LoVo (cell line): ENCODE results near the gene PRPF6.
"Not testable (repeated sequence)": the region's sequence is repeated elsewhere in the genome, so short reads cannot be mapped to it uniquely, and the experiment has no call there.

ENCODE experiments used
- DNase-seq: peaks from one replicate; pipeline ENCODE4 v3.0.0-alpha.2; 2016; ENCODE audit warnings: low spot score

PRPF6 gene

GRCh38 chr20:63960654-63961621 is 20.0 kb upstream of the PRPF6 start:
- not testable (repeated sequence) for DNase-seq

- no peak for DNase-seq
Observed at GRCh38 chr20:63961664-63962425, 19.1 kb upstream of the PRPF6 start.

DNA sequence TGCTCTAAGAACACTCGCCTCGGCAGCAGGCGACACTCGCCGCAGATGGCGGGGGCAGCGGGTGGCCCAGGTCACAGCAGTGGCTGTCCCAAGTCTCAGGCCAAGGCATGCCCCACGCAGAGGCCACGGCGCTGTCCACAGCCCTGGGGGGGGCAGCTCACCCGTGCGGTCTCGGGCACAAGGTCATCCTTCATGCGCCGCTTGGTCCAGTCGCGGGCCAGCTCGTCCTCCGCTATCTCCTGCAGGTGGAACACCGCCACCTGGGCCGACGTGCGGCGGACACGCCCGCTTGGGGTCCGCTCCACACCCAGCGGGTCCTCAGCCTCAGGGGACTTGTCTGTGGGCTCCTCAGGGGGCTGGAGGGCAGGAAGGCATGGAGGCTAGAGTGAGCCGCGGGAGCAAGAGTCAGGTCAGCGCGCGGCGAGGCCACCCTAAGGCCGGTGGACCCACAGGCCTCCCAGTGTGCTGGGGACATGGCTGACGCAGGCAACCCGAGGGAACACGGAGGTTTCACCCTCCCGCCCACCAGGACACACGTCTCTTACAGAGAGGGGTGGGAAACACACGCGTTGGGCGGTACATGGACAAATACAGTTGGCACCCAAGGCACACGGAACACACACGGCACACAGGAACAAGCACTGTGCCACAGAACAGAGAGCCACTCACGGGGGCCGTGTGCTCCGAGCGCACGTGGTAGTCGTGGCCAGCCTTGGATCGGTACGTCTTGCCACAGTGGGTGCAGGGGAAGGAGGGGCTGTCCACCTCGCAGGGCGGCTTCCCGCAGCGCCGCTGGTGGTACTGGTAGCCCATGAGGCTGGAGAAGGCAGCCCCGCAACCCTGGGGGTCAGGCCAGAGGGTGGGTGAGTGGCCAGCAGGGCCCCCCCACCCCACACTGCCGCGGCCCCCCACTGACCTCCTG is 18.2 kb upstream of the PRPF6 start:
- no peak for DNase-seq

DNA sequence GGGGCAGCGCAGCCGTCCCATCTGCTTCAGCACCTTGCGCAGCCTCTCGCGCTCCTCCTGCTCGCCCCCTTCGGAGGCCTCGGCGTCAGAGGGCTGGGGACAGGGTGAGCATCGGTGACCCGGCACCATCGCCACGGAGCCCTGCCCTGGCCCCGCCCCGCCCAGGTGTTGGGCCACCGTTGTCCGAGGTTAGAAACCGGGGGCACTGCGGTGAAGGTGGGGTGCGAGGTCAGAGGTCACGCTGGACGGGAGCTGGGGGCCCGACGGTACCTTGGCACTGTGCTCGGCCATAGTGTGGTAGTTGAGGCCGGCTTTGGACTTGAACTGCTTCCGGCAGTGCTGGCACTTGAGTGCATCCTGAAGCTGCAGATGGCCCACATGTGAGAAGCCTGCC is 17.6 kb upstream of the PRPF6 start:
- no peak for DNase-seq

- DNase-seq, result no peak
Observed at GRCh38 chr20:63963784-63964301, 17.1 kb upstream of the PRPF6 start.

DNA sequence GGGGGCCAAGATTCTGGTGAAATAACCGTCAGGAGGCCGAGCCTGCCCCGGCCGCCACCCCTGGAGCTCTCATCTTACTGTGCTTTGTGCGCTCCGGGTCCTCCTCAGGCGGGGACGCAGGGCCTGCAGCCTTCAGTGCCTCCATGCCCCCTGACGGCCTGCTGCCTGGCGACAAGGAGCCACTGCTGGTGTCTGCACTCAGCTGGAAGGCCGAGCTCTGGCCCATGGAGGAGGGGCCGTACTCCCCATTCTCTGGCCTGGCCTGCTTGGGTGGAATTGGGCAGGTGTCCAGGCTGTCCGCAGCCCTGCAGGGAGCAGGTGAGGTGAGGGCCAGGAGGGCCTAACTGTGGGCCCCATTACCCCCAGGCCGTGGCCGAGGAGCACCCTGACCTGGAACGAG is 16.5 kb upstream of the PRPF6 start:
- no peak for DNase-seq

GRCh38 chr20:63966172-63966943 is 14.6 kb upstream of the PRPF6 start:
- no peak for DNase-seq

DNA sequence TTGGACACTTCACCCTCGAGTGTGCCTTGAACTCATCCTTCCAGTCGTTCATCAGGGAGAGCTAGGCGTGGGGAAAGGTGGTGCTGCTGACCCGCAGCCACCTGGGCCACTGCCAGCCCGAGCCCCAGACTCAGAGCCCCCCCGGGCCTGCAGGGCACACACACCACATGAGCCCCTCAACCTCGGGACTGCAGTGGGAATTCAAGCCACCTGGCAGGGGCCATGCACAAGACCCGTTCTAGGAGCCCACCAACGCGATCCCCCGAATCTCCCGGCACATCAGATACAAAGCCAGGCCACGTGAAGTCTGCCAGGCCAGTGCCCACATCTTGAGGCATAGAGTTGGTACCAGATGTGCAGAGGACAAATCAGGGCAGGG is 14.0 kb upstream of the PRPF6 start:
- DNase-seq, result no peak

DNA sequence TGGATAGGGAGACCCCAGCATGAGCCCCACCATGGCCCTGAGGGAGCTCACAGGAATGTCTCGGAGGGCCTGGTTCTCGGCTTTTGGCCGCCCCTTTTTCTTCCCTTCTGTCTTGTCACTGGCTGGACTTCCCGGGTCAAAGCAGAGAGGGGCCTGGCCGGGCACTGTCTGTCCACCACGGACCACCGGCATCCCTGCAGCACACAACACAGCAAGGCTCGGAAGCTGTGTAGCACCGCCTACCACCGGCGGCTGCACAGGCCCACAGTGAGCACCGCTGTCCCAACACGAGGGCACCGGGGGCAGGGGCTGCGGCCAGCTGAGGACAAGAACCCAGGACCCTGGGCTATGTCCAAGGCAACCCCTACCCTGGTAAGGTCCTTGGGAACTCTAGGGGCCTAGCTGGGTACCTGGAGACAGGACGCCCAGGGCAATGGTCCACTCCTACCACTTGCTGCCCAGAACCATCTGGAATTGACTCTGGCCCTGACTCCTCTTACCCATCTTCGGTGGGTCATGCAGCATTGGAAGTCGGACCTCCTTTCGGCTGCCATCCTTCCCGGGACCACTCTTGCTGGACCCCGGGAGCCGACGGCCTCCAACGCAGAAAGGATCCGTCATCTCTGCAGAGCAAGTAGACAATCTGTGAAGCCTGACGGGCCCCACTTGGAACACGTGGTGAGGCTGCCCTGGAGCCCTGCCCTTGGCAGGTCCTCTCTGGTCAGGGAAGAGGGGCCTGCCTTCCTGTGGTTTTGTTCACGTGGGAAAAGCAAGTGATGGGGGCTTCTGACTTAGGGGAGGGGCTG is 13.4 kb upstream of the PRPF6 start:
- DNase-seq, result no peak

DNA sequence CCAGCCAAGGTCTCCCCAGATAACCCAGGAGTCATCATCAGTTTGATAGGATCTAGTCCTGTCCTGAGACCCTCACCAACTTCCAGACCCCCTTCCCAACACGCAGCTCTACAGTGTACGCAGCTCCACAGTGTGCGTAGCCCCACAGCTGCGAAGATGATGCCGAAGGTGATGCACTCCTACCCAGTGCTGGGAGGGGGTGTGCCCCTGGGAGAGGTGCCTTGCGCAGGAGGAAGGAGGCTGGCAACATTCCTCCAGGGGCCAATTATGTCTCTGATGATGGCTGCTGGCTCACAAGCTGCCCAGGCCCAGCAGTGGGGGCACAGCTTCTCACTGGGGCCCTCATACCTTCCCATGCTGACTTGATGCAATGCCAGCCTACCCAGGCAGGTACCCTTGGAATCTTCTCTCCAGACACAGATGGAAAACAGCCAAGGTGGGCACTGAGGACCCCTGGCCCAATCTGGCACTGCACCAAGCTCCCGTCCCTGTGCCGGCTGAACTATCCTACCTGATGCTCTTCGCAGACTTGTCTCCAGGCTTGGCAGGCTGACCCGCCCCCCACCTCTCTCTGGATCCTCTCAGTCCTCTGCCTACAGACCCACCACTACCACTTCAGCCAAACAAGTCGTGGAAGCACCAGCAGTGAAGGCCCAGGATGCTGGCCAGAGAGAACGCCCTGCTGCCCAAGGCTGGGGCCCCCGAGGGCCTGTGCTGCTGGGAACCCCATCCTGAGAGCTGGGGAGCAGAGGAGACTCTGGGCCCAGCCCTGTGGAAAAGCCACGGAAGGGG is 12.6 kb upstream of the PRPF6 start:
- no peak for DNase-seq

- DNase-seq, result no peak
Observed at GRCh38 chr20:63968928-63969760, 11.8 kb upstream of the PRPF6 start.

GRCh38 chr20:63969838-63970713 is 10.9 kb upstream of the PRPF6 start, which contains the start of gene ZNF512B:
TSS of gene ZNF512B (minus strand) at chr20:63969930. CDS start at chr20:63967950, 1,980 bp downstream.
- DNase-seq, result peak; percentile 29

DNA sequence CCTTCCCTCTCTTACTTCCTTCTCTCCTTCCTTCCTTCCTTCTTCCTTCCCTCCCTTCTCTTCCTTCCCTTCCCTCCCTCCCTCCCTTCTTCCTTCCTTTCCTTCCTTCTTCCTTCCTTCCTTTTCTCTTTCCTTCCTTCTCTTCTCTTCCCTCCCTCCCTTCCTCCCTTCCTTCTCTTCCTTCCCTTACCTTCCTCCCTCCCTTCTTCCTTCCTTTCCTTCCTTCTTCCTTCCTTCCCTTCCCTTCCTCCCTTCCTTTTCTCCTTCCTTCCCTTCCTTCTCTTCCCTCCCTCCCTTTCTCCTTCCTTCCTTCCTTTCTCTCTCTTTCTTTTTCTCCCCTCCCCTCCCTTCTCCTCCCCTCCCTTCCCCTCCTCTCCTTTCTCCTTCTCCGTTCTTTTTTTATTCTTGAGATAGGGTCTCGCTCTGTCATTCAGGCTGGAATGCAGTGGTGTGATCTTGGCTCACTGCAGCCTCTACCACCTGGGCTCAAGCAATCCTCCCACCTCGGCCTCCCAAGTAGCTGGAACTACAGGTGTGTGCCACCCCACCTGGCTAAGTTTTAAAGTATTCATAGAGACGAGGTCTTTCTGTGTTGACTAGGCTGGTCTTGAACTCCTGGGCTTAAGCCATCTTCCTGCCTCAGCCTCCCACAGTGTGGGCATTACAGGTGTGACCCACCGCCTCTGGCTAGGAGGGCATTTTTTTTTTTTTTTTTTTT is 10.1 kb upstream of the PRPF6 start:
- no peak for DNase-seq

DNA sequence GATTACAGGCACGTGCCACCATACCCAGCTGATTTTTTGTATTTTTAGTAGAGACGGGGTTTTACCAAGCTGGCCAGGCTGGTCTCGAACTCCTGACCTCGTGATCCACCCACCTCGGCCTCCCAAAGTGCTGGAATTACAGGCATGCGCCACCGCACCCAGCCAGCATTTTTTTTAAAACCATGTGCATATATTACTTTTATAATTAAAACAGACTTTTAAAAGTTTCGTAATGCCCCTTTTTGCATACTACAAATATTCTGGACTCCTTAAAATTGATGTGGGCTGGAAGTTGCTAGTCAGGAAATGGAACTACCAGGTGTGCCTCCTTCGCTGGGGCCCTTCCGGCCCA is 9.0 kb upstream of the PRPF6 start:
- DNase-seq, result not testable (repeated sequence)

GRCh38 chr20:63972312-63973159 is 8.4 kb upstream of the PRPF6 start:
- DNase-seq, result no peak

DNA sequence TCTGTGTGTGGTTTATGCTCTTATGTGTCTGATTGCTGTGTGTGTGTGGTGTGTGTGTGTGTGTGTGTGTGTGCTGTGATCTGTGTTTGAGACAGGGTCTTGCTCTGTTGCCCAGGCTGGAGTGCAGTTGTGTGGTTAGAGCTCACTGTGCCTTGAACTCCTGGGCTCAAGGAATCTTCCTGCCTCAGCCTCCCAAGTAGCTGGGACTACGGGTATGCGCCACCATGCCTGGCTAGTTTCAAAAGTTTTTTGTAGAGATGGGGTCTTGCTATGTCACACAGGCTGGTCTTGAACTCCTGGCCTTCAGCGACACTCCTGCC is 7.8 kb upstream of the PRPF6 start:
- no peak for DNase-seq
